ENCODE results near the gene NDUFB10. TPM values are rescaled to one million over a fixed set of nuclear protein-coding genes. Genes with fewer than 3 reads are reported as not detected.

NDUFB10 gene
- total RNA-seq, 3 donors from 2014 or later (not counting 1 experiment from before 2014, with no cell fraction given) = 54.5 to 61.1 (median 59.5) TPM

- H3K27ac Mint-ChIP-seq = peak within 1 kb of the TSS; percentile 93 to 94
- no peaks in the 10 kb centered on the region for H3K36me3 Mint-ChIP-seq
- no peaks in the 10 kb centered on the region for H3K9me3 Mint-ChIP-seq
- peak; percentile 94 to 99 (median 98) for ATAC-seq
- peaks cover 28 to 45% of the 10 kb centered on the region in 2 donors for H3K4me1 Mint-ChIP-seq
- TF ChIP-seq, protein P1, sequence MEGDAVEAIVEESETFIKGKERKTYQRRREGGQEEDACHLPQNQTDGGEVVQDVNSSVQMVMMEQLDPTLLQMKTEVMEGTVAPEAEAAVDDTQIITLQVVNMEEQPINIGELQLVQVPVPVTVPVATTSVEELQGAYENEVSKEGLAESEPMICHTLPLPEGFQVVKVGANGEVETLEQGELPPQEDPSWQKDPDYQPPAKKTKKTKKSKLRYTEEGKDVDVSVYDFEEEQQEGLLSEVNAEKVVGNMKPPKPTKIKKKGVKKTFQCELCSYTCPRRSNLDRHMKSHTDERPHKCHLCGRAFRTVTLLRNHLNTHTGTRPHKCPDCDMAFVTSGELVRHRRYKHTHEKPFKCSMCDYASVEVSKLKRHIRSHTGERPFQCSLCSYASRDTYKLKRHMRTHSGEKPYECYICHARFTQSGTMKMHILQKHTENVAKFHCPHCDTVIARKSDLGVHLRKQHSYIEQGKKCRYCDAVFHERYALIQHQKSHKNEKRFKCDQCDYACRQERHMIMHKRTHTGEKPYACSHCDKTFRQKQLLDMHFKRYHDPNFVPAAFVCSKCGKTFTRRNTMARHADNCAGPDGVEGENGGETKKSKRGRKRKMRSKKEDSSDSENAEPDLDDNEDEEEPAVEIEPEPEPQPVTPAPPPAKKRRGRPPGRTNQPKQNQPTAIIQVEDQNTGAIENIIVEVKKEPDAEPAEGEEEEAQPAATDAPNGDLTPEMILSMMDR (IDR thresholded peaks at IDR 0.05) = no peak
- no peaks in the 10 kb centered on the region for H3K27me3 ChIP-seq (ENCODE audit: control insufficient read depth, insufficient read depth, low read length)
- peak within 1 kb of the TSS; percentile 87 for H3K4me3 Mint-ChIP-seq
- H3K36me3 ChIP-seq (ENCODE audit: control insufficient read depth, insufficient read depth, low read length) = no peaks in the 10 kb centered on the region
- DNase-seq = peak; percentile 84 to 93
- peak within 1 kb of the TSS; percentile 98 for H3K27ac ChIP-seq (ENCODE audit: low read length)
- H3K4me3 ChIP-seq (ENCODE audit: low read length) = peak within 1 kb of the TSS; percentile 82
- peaks cover 50% of the 10 kb centered on the region for H3K4me1 ChIP-seq (ENCODE audit: control insufficient read depth, insufficient read depth, low read length)
- 3% methylated on average over 52 of the region's 52 CpGs for WGBS (ENCODE audit: insufficient coverage)
- no peaks in the 10 kb centered on the region for H3K27me3 Mint-ChIP-seq (ENCODE audit: low read depth in 2 of 2)
- no peaks in the 10 kb centered on the region for H3K9me3 ChIP-seq (ENCODE audit: control insufficient read depth, insufficient read depth, low read length)
- intact Hi-C loops (cut with micrococcal nuclease) = loop anchor here (10.0 kb wide), 2 partner anchors 475 to 655 kb away; no protein-coding TSS in a partner anchor
These were observed 50.6 kb downstream of the NDUFB10 start, which contains the start of gene ZNF598 for GRCh38 chr16:2009791-2010510. Gene ZNF598 (minus strand): TSS chr16:2009821.

Other genes starting within 250 kb of the NDUFB10 start
- gene NME3, start 188.0 kb upstream of the NDUFB10 start, total RNA-seq = 10 to 100 TPM; 40.6 to 50.3 (median 46.2) TPM
- 10 to 100 TPM; 30.0 to 33.8 (median 30.1) TPM for gene EME2, start 186.7 kb upstream of the NDUFB10 start, total RNA-seq
- gene MRPS34, start 186.4 kb upstream of the NDUFB10 start, total RNA-seq = 10 to 100 TPM; 26.5 to 42.0 (median 41.4) TPM
- gene SPSB3, start 177.0 kb upstream of the NDUFB10 start, total RNA-seq = 100 to 1,000 TPM; 100 to 122 (median 110) TPM
- 10 to 100 TPM; 39.5 to 51.9 (median 49.4) TPM for gene NUBP2, start 176.6 kb upstream of the NDUFB10 start, total RNA-seq
- gene IGFALS, start 165.8 kb upstream of the NDUFB10 start, total RNA-seq = 1 to 10 TPM in 1 of 3 donors, under 1 TPM in 2; 0.47 to 1.1 (median 0.70) TPM
- 10 to 100 TPM; 27.8 to 38.4 (median 37.5) TPM for gene HAGH, start 132.7 kb upstream of the NDUFB10 start, total RNA-seq
- gene FAHD1, start 132.3 kb upstream of the NDUFB10 start, total RNA-seq = 10 to 100 TPM in 1 of 3 donors, 1 to 10 TPM in 2; 5.3 to 10.6 (median 7.4) TPM
- not detected for gene MEIOB, start 87.4 kb upstream of the NDUFB10 start, total RNA-seq
- not detected for gene HS3ST6, start 41.1 kb upstream of the NDUFB10 start, total RNA-seq
- gene MSRB1, start 16.3 kb upstream of the NDUFB10 start, total RNA-seq = 10 to 100 TPM; 10.8 to 19.9 (median 14.8) TPM
- gene RPL3L, start 4.8 kb upstream of the NDUFB10 start, total RNA-seq = not detected
- 1,000 to 10,000 TPM; 1,124 to 1,385 (median 1,274) TPM for gene RPS2, start 5.3 kb downstream of the NDUFB10 start, total RNA-seq
- not detected for gene RNF151, start 7.3 kb downstream of the NDUFB10 start, total RNA-seq
- gene TBL3, start 12.5 kb downstream of the NDUFB10 start, total RNA-seq = 10 to 100 TPM; 25.1 to 28.9 (median 28.1) TPM
- gene NOXO1, start 21.9 kb downstream of the NDUFB10 start, total RNA-seq = not detected
- 10 to 100 TPM; 23.8 to 29.5 (median 24.6) TPM for gene GFER, start 24.7 kb downstream of the NDUFB10 start, total RNA-seq
- 10 to 100 TPM; 10.3 to 19.3 (median 19.1) TPM for gene SYNGR3, start 30.4 kb downstream of the NDUFB10 start, total RNA-seq
- 10 to 100 TPM; 56.1 to 71.6 (median 58.2) TPM for gene ZNF598, start 50.3 kb downstream of the NDUFB10 start, total RNA-seq
- gene NPW, start 60.2 kb downstream of the NDUFB10 start, total RNA-seq = under 1 TPM in 1 of 3 donors, not detected in 2; 0.80 TPM
- gene NHERF2, start 67.4 kb downstream of the NDUFB10 start, total RNA-seq = 1 to 10 TPM; 4.3 to 7.1 (median 5.6) TPM
- 10 to 100 TPM in 1 of 3 donors, 1 to 10 TPM in 2; 8.7 to 12.9 (median 9.7) TPM for gene NTHL1, start 88.3 kb downstream of the NDUFB10 start, total RNA-seq
- 100 to 1,000 TPM; 135 to 197 (median 161) TPM for gene TSC2, start 88.4 kb downstream of the NDUFB10 start, total RNA-seq
- 100 to 1,000 TPM in 1 of 3 donors, 10 to 100 TPM in 2; 87.0 to 105 (median 99.1) TPM for gene PKD1, start 176.4 kb downstream of the NDUFB10 start, total RNA-seq
- gene RAB26, start 189.1 kb downstream of the NDUFB10 start, total RNA-seq = under 1 TPM in 2 of 3 donors, not detected in 1; 0.27 to 0.28 TPM
- 10 to 100 TPM; 29.3 to 39.1 (median 37.3) TPM for gene TRAF7, start 196.2 kb downstream of the NDUFB10 start, total RNA-seq
- gene CASKIN1, start 237.1 kb downstream of the NDUFB10 start, total RNA-seq = not detected
- 10 to 100 TPM; 19.7 to 30.2 (median 27.8) TPM for gene MLST8, start 245.9 kb downstream of the NDUFB10 start, total RNA-seq

Data from natural killer cell (primary cell).